ENCODE measurements around the gene HBS1L. TPM values are rescaled to one million over a fixed set of nuclear protein-coding genes. Genes with fewer than 3 reads are reported as not detected.

HBS1L gene
- total RNA-seq, 1 donor from 2014 or later = 97.5 TPM

GRCh38 chr6:135056632-135057031 is 2.0 kb upstream of the HBS1L start:
- TF ChIP-seq, protein P1, sequence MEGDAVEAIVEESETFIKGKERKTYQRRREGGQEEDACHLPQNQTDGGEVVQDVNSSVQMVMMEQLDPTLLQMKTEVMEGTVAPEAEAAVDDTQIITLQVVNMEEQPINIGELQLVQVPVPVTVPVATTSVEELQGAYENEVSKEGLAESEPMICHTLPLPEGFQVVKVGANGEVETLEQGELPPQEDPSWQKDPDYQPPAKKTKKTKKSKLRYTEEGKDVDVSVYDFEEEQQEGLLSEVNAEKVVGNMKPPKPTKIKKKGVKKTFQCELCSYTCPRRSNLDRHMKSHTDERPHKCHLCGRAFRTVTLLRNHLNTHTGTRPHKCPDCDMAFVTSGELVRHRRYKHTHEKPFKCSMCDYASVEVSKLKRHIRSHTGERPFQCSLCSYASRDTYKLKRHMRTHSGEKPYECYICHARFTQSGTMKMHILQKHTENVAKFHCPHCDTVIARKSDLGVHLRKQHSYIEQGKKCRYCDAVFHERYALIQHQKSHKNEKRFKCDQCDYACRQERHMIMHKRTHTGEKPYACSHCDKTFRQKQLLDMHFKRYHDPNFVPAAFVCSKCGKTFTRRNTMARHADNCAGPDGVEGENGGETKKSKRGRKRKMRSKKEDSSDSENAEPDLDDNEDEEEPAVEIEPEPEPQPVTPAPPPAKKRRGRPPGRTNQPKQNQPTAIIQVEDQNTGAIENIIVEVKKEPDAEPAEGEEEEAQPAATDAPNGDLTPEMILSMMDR (IDR thresholded peaks at IDR 0.05; ENCODE audit: insufficient read depth, low read length, poor library complexity, severe bottlenecking) = no peak
- H3K36me3 ChIP-seq (ENCODE audit: control insufficient read depth, insufficient read depth, low read length) = no peaks in the 10 kb centered on the region
- DNase-seq (ENCODE audit: low read depth) = no peak
- H3K27me3 ChIP-seq (ENCODE audit: control insufficient read depth, insufficient read depth, low read length) = no peaks in the 10 kb centered on the region
- no peak overlapping the region for H3K4me3 ChIP-seq (ENCODE audit: low read depth, low read length)

- TF ChIP-seq, protein P1 (IDR thresholded peaks at IDR 0.05; ENCODE audit: insufficient read depth, low read length, poor library complexity, severe bottlenecking) = no peak
- H3K36me3 ChIP-seq (ENCODE audit: control insufficient read depth, insufficient read depth, low read length) = no peaks in the 10 kb centered on the region
- DNase-seq (ENCODE audit: low read depth) = no peak
- H3K4me3 ChIP-seq (ENCODE audit: low read depth, low read length) = peak overlapping the region; percentile 87
- H3K27me3 ChIP-seq (ENCODE audit: control insufficient read depth, insufficient read depth, low read length) = no peaks in the 10 kb centered on the region
Measured at GRCh38 chr6:135054226-135054568, 425 bp downstream of the HBS1L start.

- H3K36me3 ChIP-seq (ENCODE audit: control insufficient read depth, insufficient read depth, low read length) = no peaks in the 10 kb centered on the region
- no peak for DNase-seq (ENCODE audit: low read depth)
- H3K27me3 ChIP-seq (ENCODE audit: control insufficient read depth, insufficient read depth, low read length) = no peaks in the 10 kb centered on the region
- peak overlapping the region; percentile 87 for H3K4me3 ChIP-seq (ENCODE audit: low read depth, low read length)
- TF ChIP-seq, protein P1 (IDR thresholded peaks at IDR 0.05; ENCODE audit: insufficient read depth, low read length, poor library complexity, severe bottlenecking) = no peak
Measured at GRCh38 chr6:135053406-135053805, 1.2 kb downstream of the HBS1L start.

- TF ChIP-seq, protein P1 (IDR thresholded peaks at IDR 0.05; ENCODE audit: insufficient read depth, low read length, poor library complexity, severe bottlenecking) = no peak
- H3K36me3 ChIP-seq (ENCODE audit: control insufficient read depth, insufficient read depth, low read length) = no peaks in the 10 kb centered on the region
- H3K4me3 ChIP-seq (ENCODE audit: low read depth, low read length) = peak overlapping the region; percentile 10
- DNase-seq (ENCODE audit: low read depth) = no peak
- H3K27me3 ChIP-seq (ENCODE audit: control insufficient read depth, insufficient read depth, low read length) = no peaks in the 10 kb centered on the region
Measured at GRCh38 chr6:135052939-135053338, 1.7 kb downstream of the HBS1L start.

DNA sequence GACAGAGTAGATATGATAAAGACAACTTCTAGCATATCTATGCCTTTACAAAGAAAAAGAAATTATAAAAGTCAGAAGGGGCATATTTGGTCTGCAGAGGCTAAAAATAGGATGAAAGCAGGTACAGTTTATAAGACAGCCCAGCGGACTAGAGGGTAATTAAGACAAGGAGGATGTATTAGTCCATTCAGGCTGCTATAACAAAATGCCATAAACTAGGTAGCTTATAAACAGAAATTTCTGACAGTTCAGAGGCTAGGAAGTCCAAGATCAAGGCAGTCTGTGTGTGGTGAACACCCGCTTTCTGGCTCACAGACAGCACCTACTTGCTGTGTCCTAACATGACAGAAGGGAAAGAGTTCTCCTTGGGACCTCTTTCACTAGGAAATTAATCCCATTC is 5.7 kb downstream of the HBS1L start:
- no peak for DNase-seq (ENCODE audit: low read depth)
- no peak overlapping the region for H3K4me3 ChIP-seq (ENCODE audit: low read depth, low read length)
- TF ChIP-seq, protein P1 (IDR thresholded peaks at IDR 0.05; ENCODE audit: insufficient read depth, low read length, poor library complexity, severe bottlenecking) = no peak
- no peaks in the 10 kb centered on the region for H3K36me3 ChIP-seq (ENCODE audit: control insufficient read depth, insufficient read depth, low read length)
- no peaks in the 10 kb centered on the region for H3K27me3 ChIP-seq (ENCODE audit: control insufficient read depth, insufficient read depth, low read length)

- H3K4me3 ChIP-seq (ENCODE audit: low read depth, low read length) = no peak overlapping the region
- H3K36me3 ChIP-seq (ENCODE audit: control insufficient read depth, insufficient read depth, low read length) = no peaks in the 10 kb centered on the region
- TF ChIP-seq, protein P1 (IDR thresholded peaks at IDR 0.05; ENCODE audit: insufficient read depth, low read length, poor library complexity, severe bottlenecking) = no peak
- DNase-seq (ENCODE audit: low read depth) = no peak
- H3K27me3 ChIP-seq (ENCODE audit: control insufficient read depth, insufficient read depth, low read length) = no peaks in the 10 kb centered on the region
Measured at GRCh38 chr6:135047336-135047735, 7.3 kb downstream of the HBS1L start.
